Endometrium (tissue), 2 donors: ENCODE measurements around the gene SPATA32.
"Not testable (repeated sequence)": the region's sequence is repeated elsewhere in the genome, so short reads cannot be mapped to it uniquely, and the experiment has no call there.

Experiments used
- FAIRE-seq: peaks from 2 replicates; lab custom pipeline; 2012; peaks lifted over from hg19 to GRCh38; lab: Jason Lieb, UNC
- donor health status: control.
- donor health status: control.

The SPATA32 gene, protein sequence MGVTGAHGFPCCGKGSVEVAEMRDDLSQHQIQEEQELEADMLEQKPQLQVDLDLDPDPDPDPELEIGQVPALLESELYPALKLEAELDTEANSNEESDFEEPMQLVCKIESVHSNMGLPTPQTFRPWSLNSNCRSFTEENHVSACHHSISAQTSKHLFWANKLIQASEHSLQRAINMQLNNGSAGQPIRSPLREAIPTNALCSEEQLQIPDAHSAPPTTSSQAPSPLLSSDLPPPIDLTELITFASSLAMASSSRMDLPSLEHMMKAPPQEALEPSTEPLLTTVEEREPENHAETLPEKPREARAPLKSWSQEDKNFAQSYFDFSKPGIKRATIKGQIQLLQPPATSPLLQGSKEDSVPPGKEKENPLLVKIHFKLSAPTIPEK

DNA sequence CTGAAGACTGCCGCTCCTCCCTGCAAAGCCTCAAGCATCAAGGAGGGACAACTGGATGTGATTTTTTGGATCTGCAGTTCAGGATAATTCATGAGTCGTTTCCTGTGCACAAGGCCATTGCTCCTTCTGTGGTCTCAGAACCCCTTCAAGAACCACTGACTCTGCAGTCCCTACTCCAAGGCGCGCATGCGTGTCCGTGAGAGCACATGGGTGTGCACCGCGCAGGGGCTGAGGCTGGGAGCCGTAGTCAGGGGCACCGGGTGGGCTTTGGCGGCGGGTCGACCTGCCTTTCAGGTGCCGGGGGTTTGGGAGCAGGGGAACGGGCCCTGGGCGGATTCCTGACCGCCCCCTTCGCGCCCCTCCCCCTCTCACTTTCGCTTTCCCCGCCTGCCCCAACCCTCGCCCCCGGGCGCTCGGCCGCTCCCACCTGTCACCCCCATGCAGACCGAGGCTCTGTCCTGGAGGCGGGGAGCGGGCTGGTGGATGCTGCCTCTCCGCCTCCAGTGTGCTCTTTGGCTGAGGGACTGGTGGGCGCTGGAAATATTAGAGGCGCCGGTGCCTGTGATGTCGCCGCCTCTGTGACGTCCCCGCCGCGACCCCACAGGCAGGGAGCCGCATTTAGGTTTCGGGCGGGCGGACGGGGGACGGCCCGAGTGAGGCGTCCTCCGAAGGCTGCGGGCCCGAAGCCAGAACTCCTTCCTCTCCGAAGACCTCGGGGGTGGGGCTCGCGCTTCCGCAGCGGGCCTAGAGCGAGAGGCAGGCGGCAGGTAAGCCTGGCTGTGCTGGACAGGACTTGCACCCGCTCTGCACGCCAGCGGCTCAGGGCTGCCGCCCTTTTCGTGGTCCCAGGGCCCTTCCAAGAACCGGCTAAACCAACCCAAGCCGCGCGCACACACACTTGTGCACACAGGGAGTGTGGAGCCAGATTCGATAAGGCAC is at the start of gene SPATA32:
Gene SPATA32 (minus strand): TSS at position 518 of the 939 bp plus-strand sequence. CDS start 78 bp downstream, at position 440.
- FAIRE-seq: no peak

GRCh38 chr17:45311401-45311759 is 49.5 kb upstream of the SPATA32 start:
- FAIRE-seq: no peak

DNA sequence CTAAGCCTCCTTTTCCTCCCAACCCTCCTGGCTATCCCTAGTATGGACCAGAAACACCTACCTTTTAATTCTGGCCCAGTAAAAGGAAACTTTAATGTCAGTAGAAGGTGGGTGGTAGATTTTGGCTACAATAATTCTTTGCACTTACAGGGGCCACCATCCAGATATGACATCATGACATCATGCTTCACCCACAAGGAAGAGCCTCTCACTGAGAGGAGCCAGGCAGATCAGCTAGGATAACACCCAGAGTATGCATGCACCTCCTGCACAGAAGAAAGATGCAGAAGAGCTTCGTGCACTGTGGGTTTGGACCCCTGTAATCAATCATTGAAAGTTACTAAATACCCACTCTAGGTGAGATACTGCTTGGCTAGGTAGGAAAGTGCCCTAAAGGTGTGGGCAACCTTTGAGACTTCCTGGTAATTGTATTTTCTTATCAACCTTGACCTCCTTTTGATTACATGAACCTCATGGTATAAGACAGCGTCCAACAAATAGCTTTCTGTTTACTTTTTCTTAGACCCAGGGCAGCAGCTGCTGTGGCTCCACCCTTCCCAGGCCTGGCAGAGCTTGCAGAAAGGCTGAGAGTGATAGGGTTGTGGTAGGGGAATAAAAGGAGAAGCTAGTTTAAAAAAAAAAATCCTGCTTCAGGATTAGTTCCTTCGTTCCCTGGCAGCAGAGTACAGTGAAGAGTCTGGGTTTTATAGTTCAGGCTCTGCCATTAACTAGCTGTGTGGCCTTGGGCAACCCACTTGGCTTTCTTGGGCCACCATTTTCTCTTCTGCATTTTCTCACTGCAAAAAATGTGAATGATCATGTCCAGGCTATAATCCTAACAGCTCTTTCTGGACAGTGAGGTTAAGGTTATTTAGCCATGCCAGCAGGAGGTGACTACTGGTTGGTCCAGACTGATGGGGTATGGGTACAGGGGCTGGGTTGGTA is 48.8 kb upstream of the SPATA32 start:
- no peak for FAIRE-seq

DNA sequence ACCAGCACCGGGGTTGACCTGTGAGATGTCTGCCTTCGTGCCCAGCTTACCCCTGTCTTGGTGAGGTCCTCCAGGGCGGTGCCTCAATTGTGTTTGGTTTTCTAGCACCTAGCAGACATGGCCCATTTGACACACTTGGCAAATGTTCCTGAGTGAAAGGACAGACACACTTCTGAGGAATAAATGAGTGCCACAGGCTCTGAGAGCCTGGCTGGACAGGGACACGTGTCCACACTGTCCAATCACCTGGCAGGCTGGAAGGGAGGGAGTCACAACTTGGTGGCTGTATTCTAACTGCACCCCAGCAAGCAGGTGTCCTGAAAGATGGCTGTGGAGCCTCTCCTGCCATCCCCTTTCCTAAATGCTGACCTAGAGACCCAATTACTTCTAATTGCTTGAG is 47.5 kb upstream of the SPATA32 start:
- no peak for FAIRE-seq

DNA sequence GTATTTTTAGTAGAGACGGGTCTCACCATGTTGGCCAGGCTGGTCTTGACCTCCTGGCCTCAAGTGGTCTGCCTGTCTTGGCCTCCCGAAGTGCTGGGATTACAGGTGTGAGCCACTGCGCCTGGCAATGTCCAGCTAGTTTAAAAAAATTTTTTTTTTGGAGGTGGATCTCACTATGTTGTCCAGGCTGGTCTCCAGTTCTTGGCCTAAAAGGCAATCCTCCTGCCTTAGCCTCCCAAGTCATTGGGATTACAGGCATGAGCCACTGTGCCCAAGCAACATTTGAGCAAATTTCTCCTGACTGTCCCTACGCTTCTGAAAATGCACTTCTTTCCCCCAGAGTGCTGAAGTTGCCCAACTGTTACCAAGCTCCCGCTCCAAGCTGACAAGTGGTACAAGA is 46.9 kb upstream of the SPATA32 start:
- no peak for FAIRE-seq

DNA sequence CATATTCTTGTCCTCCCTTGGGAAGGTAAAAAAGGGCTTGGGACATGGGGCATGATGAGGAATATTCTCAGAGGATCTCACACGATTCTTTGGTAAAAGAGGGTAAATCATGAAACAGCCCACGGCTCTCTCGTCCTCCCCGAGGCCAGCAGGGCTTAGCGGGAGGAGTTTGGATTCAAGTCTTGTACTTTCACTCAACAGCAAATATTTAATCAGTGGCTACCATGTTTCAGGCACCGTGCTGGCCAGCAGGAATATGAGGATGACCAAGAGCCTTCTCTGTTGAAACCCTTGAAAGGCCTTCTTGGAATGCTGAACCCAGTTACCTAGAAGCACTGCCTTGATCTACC is 46.1 kb upstream of the SPATA32 start:
- FAIRE-seq: no peak

GRCh38 chr17:45307290-45308015 is 45.6 kb upstream of the SPATA32 start:
- FAIRE-seq: no peak

GRCh38 chr17:45306623-45307022 is 44.7 kb upstream of the SPATA32 start:
- FAIRE-seq: no peak

GRCh38 chr17:45306094-45306493 is 44.2 kb upstream of the SPATA32 start:
- no peak for FAIRE-seq

GRCh38 chr17:45305530-45306087 is 43.7 kb upstream of the SPATA32 start:
- FAIRE-seq: no peak

GRCh38 chr17:45302649-45303173 is 40.8 kb upstream of the SPATA32 start:
- FAIRE-seq: no peak

DNA sequence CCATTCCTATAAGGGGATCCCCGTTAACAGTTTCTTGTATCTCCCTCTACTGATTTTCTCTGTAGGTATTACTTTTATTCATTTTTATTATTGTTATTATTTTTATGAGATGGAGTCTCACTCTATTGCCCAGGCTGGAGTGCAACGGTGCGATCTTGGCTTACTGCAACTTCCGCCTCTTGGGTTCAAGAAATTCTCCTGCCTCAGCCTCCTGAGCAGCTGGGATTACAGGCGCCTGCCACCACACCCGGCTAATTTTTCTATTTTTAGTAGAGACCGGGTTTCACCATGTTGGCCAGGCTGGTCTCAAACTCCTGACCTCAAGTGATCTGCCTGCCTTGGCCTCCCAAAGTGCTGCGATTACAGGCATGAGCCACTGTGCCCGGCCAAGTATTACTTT is 40.3 kb upstream of the SPATA32 start:
- FAIRE-seq: not testable (repeated sequence)

GRCh38 chr17:45301674-45302073 is 39.8 kb upstream of the SPATA32 start:
- no peak for FAIRE-seq

GRCh38 chr17:45300060-45300751 is 38.3 kb upstream of the SPATA32 start:
- FAIRE-seq: no peak

DNA sequence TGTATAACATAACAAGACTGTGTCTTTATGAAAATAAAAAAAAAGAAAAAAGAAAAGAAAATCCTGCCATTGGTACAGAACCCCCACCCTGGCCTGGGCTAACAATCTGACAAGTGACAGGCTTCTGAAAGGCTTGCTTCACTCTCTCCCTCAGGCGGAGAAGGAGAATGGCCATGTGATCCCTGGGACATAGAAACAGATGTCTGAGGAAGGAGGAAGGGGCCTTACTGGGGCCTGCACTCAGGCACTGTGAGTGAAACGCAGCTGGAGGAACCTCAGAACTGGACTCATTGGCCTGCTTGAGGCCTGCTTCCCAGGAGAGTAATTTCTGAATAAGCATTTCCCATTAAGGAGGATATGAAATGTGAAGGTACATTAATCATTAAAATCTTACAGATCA is 37.5 kb upstream of the SPATA32 start:
- FAIRE-seq: no peak

GRCh38 chr17:45298546-45299285 is 36.8 kb upstream of the SPATA32 start:
- FAIRE-seq: no peak

GRCh38 chr17:45296833-45297124 is 34.9 kb upstream of the SPATA32 start:
- FAIRE-seq: no peak

DNA sequence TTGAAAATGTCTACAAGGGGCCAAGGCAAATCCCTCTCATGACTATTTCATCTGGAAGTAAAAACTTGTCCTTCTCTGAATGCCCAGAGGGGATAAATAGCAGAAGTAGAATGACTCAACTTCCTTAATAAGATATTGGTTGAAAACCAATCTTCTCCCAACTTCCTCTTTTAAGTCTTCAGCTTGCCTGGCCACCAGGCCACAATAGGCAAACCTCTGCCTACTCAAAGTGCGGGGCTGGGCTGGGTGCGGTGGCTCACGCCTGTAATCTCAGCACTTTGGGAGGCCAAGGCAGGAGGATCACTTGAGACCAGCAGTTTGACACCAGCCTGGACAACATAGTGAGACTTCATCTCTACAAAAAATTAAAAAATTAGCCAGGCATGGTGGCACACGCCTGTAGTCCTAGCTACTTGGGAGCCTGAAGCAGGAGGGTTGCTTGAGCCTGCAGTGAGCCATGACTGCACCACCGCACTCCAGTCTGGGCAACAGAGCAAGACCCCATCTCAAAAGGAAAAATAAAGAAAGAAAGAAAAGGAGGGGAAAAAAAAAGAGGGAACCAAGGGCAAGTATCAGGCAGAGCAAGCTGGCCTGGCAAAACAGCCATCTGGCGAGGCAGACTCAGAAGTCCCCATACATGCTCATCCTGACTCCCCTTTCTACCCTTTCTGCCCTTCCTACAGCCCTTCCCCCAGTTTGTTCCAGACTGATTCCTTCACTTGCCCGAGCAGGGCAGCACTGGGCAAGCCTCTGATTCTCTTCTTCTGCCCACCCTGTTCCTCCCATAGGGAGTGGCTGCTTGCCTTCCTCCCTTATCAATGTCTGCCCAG is 34.3 kb upstream of the SPATA32 start:
- FAIRE-seq: no peak

DNA sequence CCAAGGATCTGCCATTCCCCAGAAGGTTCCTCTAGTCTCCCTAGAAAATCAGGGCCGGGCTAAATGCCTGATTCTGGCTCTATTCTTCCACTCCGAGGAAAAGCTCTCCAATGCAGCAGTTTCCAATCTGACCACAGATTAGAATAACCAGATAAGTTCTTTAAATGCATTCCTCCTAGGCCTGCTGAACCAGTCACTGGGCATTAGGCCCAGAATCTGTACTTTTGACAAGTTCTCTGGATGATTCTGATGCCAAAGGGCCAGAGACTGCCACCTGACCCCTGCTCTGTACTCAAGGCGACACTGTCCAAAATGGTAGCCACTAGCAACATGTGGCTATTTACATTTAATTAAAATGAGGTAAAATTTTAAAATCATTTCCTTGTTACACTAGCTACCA is 32.6 kb upstream of the SPATA32 start:
- no peak for FAIRE-seq
